ENCODE measurements around the gene RGS7. TPM values are rescaled to one million over a fixed set of nuclear protein-coding genes. Genes with fewer than 3 reads are reported as not detected.

The RGS7 gene
- total RNA-seq, 6 experiments from 2014 or later: not detected

DNA sequence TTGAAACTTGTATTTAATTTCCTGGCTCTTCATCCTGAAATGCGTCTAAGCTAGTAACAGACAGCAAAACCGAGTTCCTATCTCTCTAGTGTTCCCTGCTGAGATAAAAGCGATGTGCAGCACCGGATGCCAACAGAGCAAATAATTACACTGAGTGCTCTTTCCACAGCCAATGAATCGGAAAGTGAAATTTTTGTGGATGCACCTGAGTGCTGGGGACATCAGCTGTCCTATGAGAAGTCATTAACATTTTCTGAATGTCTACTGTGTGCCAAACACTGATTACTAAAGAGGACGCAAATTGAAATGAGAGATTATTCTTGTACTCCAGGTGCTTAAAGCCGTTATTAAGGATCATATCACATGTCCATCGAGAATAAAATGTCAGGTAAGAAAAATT is 278.0 kb downstream of the RGS7 start:
- H3K27me3 ChIP-seq: no peaks in the 10 kb centered on the region
- no peak for DNase-seq
- no peak for ATAC-seq
- no peak for TF ChIP-seq POLR2A (IDR thresholded peaks at IDR 0.05)
- TF ChIP-seq, protein P1, sequence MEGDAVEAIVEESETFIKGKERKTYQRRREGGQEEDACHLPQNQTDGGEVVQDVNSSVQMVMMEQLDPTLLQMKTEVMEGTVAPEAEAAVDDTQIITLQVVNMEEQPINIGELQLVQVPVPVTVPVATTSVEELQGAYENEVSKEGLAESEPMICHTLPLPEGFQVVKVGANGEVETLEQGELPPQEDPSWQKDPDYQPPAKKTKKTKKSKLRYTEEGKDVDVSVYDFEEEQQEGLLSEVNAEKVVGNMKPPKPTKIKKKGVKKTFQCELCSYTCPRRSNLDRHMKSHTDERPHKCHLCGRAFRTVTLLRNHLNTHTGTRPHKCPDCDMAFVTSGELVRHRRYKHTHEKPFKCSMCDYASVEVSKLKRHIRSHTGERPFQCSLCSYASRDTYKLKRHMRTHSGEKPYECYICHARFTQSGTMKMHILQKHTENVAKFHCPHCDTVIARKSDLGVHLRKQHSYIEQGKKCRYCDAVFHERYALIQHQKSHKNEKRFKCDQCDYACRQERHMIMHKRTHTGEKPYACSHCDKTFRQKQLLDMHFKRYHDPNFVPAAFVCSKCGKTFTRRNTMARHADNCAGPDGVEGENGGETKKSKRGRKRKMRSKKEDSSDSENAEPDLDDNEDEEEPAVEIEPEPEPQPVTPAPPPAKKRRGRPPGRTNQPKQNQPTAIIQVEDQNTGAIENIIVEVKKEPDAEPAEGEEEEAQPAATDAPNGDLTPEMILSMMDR (IDR thresholded peaks at IDR 0.05): no peak
- H3K27ac ChIP-seq: no peak overlapping the region
- no peaks in the 10 kb centered on the region for H3K36me3 ChIP-seq
- H3K4me1 ChIP-seq: no peaks in the 10 kb centered on the region
- intact Hi-C loops (cut with DNase I): no loop called here
- H3K4me3 ChIP-seq: no peak overlapping the region
- 21% methylated on average over 8 of the region's 8 CpGs for WGBS (ENCODE audit: insufficient coverage, low coverage, low lambda C conversion rate, missing lambda C conversion rate)
- no peaks in the 10 kb centered on the region for H3K9me3 ChIP-seq

GRCh38 chr1:241077386-241078147 is 279.4 kb downstream of the RGS7 start:
- Histone ChIP-seq H3K36me3 (no peaks in the 10 kb centered on the region), H3K4me3 (no peak overlapping the region), H3K27ac (no peak overlapping the region), H3K27me3 (no peaks in the 10 kb centered on the region), H3K9me3 (no peaks in the 10 kb centered on the region), H3K4me1 (no peaks in the 10 kb centered on the region)
- DNase-seq (no peak), ATAC-seq (no peak)
- intact Hi-C loops (cut with DNase I): no loop called here
- WGBS (ENCODE audit: insufficient coverage, low coverage, low lambda C conversion rate, missing lambda C conversion rate): 52% methylated on average over 11 of the region's 11 CpGs
- TF ChIP-seq POLR2A (IDR thresholded peaks at IDR 0.05): no peak
- TF ChIP-seq, protein P1 (IDR thresholded peaks at IDR 0.05): no peak

DNA sequence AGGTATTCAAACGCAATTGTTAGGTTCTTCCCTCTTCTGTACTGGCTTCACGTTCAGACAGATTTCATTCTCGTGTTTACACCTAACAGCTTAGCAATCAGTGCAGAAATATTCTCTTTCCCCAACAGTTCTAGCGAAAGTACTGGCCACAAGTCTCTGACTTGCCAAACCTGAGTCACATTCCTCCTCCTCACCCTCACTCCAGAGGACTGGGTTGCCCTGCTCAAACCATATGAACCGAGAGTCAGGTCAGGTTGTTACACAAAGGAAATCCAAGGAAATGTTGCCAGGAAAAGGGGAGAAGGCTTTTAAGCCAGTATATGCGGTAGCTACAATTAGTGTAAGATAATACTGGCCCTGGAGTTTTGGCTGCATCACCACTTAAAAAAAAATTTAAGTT is 282.5 kb downstream of the RGS7 start:
- WGBS (ENCODE audit: insufficient coverage, low coverage, low lambda C conversion rate, missing lambda C conversion rate): 38% methylated on average over 6 of the region's 6 CpGs
- Histone ChIP-seq H3K4me1 (no peaks in the 10 kb centered on the region), H3K27ac (no peak overlapping the region), H3K9me3 (no peaks in the 10 kb centered on the region), H3K27me3 (no peaks in the 10 kb centered on the region), H3K4me3 (no peak overlapping the region), H3K36me3 (no peaks in the 10 kb centered on the region)
- ATAC-seq (no peak), DNase-seq (no peak)
- intact Hi-C loops (cut with DNase I): no loop called here
- TF ChIP-seq, protein P1 (IDR thresholded peaks at IDR 0.05): no peak
- no peak for TF ChIP-seq POLR2A (IDR thresholded peaks at IDR 0.05)

DNA sequence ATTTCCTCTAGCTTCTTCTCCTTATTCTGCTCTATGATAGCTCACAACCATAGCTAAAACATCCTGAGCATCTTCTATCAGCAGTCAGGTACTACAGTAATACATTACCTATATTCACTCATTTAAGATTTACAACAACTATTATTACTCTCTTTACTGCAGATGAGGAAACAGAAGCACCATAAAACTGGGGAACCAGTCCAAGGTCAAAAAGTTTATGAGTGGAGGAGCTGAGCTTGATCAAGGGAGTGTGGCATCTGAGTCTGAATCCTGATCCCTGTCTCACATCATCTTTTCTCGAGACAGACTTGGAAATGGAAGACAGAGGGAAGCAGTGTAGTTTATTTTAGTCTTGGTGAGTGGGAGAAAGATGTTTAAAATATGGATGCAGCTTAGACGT is 288.6 kb downstream of the RGS7 start:
- no peaks in the 10 kb centered on the region for H3K27me3 ChIP-seq
- DNase-seq: no peak
- H3K4me1 ChIP-seq: no peaks in the 10 kb centered on the region
- no peaks in the 10 kb centered on the region for H3K9me3 ChIP-seq
- H3K4me3 ChIP-seq: no peak overlapping the region
- no peak for ATAC-seq
- WGBS (ENCODE audit: insufficient coverage, low coverage, low lambda C conversion rate, missing lambda C conversion rate): 45% methylated on average over 2 of the region's 2 CpGs
- H3K36me3 ChIP-seq: no peaks in the 10 kb centered on the region
- intact Hi-C loops (cut with DNase I): no loop called here
- no peak overlapping the region for H3K27ac ChIP-seq
- TF ChIP-seq POLR2A (IDR thresholded peaks at IDR 0.05): no peak
- TF ChIP-seq, protein P1 (IDR thresholded peaks at IDR 0.05): no peak

Data from right lobe of liver (tissue), 6 donors.